CD4-positive, alpha-beta T cell treated with Interleukin-17A for 4 hours (primary cell): ENCODE results near the gene SS18L1.

ENCODE experiments used
- DNase-seq: peaks from one replicate; pipeline ENCODE4 v3.0.0-alpha.2; 2020; ENCODE audit warnings: mixed read lengths

SS18L1 gene

DNA sequence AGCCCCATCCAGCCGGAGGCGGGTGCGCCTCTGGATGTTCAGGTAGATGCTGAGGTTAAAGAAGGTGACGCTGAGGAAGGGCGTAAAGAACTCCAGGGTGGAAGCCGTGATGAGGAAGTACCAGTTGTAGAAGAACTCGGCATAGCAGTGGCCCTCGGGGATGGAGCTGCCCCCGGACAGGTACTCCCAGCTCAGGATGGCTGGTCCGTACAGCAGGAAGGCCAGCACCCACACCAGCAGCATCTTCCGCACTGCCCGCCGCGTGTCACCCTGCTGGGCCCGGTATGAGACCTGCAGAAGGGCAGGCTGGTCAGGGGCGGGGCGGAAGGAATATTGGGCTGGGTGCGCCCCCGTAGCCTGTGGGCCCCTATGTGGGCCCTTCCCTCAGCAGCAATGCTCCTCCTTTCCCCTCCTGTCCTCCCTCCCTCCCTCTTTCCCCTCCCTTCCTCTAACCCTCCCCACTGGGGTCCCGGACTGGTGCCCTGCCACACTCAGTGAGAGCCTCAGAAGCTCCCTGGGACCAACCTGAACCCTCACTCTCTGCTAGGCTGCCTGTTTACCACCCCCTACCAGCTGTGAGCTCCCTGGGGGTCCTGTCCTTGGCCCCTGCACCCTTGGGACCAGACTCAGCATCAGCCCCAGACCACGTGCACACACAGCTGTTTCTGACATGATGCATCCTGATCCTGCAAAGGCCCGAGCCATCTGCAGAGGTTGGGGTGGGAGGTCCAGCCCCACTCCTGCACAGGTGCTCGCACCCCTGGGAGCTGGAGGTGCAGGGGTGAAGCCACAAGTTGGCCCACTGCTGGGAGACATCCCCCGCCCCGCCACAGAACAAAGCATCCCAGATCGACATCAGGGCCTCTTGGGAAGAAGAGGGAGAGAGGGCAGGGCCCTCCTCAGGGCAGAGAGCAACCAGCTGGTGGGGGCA is 73.3 kb downstream of the SS18L1 start:
- DNase-seq = no peak

DNA sequence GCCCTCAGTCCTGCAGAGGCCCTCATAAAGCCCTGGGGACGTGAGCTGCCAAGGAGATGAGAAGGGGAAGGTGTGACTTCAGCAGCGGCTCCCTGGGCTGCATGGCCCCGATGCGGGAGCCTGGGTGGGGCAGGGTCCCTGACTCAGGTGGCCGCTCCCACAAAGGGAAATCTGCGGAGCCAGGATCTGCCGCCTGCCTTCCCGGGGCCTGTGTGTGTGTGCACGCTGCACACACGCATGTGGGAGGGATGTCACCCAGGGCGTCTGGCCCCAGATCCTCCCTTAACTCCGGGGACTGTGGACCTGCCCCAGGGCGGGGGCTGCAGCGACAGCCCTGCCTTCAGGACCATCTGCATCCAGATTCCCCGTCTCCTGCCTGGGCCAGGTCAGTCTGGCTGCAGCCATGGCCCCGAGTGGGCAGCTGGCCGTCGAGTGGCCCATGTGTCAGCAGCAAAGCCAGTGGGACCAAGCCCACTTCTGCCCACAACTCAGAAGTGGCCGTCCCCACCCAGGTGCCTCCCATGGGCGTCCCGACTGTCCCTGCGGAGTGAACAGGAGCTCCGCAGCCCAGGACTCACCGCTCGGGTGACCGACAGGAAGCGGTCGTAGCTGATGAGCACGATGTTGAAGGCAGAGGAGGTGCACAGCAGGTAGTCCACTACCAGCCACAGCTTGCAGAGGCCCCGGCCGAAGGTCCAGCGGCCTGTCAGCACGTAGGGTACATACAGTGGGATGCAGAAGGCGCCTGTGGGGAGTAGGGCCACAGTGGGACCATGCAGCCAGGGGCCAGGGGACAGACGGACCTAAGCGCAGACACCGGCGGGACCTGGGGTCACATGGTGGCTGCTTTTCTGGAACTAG is 74.6 kb downstream of the SS18L1 start:
- no peak for DNase-seq

GRCh38 chr20:62219101-62219991 is 75.8 kb downstream of the SS18L1 start:
- DNase-seq = no peak

DNA sequence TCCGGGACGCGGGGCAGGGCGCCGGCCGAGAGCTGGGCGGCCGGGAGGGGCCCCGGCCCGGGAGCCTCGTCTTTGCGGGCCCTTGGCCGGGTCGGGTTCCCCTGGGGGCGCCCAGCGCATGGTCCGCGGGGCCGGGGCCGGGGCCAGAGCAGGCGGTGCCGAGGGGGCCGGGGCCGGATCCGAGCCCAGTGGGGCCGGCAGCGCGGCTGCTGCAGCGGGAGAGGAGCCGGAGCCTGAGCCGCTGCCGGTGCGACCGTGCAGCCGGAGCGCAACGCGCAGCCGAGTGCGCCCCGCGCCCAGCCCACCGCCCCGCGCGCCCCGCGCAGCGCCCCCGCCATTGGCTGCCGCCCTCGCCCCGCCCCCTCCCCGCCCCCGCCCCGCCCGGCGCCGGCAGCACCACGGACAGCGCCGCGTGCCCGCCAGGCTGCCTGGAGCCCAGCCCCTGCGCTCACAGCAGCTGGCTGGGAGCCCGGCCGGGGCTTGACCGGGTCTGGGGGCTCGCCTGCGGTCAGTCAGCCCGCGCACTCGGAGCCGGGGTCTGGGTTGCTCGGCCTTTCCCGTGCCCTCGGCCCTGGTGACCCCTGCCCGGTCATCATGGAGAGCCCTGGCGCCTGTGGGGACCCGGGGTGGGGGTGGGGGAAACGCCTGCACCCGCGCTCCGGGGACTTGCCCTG is 76.6 kb downstream of the SS18L1 start, which contains the start of gene HRH3:
HRH3 (minus strand) TSS at position 287 of the 674 bp plus-strand sequence. CDS start 308 bp downstream, outside the sequence.
- peak; percentile 67 for DNase-seq

DNA sequence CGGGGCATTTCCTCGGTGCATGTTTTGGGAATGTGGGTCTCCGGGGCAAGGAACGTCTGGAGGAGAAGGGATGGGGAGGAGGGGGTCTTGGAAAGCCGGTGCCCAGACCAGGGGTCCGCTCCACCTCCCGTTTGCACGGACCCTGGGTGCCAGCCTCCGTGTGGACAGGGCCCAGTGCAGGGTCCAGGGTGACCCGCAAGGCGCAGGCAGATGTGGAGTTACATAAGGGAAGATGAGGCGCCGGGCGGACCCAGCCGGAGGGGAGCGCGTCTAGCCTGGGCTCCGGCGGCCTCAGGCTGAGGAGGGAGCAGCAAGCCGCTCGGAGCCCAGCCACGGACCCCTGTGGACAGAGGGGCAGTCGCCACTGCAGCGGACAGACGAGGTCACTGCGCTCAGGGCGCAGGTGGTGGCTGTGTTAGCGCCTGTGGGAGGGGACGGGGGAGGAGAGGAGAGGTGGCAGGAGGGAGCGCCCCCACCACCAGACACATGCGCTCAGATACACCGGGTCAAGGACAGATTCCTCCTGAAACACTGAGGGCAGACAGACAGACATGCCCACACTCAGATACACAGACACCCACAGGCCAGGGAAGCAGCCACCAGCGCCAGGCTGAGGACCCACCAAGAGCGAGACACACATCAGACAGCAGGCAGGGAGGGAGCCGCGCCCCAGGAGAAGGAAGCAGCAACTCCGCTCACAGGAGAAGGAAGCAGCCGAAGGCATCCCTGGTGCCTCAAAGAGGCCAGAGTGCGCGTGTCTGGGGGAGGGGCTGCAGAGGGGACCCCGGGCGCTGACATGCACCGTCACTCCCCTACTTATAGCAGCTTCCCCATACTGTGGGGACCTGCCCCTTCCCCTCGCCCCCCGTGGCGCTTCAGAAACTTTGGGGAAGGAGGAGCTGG is 77.3 kb downstream of the SS18L1 start:
- no peak for DNase-seq

- no peak for DNase-seq
These were observed 78.8 kb downstream of the SS18L1 start for GRCh38 chr20:62222266-62222850.

DNA sequence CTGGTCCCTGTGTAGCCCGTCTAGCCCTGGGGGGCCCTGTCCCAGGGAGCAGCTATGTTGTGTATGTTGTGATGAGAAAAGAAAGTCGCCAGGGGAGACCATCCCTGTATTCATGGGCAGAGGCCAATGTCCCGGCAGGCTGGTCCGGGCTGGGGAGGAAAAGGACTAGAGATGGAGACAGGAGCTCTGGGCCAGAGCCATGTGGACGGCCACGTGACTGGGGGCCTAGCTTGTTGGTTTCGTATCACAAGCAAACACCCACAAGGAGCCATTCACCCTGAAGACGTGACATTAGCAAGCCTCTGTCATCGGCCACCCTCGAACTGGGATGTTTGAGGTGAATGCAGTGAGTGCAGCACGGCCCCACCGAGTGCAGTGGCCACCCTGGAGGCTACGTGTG is 79.4 kb downstream of the SS18L1 start:
- no peak for DNase-seq

GRCh38 chr20:62223571-62223970 is 80.0 kb downstream of the SS18L1 start:
- DNase-seq = no peak

DNA sequence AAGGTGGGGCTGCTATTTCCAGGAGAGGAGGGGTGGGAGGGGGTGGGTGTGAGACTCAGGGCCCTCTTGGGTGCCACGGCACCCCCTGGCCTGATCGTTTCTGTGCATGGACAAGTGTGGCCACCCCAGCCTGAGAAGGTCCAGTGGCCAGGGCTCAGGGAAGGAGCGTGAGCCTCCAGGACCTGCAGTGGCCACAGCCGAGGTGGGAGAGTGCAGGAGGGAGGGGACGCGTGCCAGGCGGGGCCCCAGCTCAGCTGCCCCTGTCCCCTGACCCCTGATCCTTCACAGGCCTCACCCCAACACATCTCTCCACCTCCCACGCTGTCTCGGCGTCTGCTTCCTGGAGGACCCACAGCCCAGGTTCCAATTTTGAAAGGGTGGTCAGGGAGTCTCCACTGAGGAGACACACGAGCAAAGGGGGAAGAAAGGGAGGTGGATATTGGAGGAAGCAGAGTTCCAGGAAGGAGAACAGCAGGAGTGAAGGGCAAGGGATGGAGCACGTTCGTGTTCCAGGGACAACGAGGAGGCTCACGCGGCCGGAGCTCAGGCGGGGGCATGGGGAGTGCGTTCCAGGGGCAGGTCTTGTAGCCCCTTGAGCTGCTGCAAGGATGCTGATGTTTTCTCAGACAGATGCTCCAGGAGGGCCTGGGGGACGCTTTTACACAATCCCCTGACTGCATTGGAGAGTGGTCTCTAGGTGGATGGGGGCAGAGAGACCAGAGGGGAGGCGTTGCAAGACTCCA is 80.7 kb downstream of the SS18L1 start:
- DNase-seq = no peak

- no peak for DNase-seq
These were observed 81.5 kb downstream of the SS18L1 start for GRCh38 chr20:62225026-62225425.

- DNase-seq = no peak
These were observed 82.5 kb downstream of the SS18L1 start for GRCh38 chr20:62225820-62226635.

DNA sequence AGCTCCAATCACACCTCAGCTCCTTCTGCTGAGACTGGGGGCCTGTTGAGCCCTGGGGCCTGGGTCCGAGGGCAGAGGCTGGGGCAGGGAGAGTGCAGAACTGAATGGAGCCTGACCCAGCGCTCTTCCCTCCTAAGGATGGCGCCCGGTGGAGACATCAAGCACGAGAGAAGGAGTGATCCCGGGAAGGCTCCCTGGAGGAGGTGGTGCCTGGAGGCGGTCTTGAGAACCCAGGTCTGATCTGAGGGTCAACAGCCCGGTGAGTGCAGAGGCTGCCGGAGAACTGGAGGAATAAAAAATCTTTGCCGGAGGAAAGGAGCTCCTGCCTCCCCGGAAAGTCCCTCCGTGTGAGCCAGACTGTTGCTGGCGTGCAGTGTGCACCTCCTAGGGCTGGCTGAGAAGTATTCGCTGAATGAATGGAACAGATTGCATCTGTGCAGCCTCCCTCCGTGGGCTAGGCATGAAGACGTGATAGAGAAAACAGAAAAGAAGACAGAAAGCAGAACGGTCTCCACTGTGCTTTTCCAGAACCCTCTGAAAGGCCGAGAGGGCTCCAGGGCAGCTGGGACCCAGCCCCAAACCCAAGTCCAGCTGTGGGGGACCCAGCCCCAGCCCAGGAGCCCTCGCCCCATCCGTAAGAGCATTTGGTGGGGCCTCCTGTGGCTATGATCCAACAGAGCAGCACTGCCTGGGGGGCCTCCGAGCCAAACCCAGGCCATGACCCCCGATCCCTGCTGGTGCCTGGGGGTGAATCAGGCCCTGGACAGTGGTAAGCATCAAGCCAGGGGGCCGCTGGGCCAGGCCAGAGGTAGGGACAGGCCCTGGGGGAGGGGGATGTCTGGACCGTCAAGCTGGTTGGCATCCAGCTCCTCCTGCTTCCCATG is 83.4 kb downstream of the SS18L1 start:
- DNase-seq = no peak

- DNase-seq = no peak
These were observed 84.0 kb downstream of the SS18L1 start for GRCh38 chr20:62227591-62227976.

DNA sequence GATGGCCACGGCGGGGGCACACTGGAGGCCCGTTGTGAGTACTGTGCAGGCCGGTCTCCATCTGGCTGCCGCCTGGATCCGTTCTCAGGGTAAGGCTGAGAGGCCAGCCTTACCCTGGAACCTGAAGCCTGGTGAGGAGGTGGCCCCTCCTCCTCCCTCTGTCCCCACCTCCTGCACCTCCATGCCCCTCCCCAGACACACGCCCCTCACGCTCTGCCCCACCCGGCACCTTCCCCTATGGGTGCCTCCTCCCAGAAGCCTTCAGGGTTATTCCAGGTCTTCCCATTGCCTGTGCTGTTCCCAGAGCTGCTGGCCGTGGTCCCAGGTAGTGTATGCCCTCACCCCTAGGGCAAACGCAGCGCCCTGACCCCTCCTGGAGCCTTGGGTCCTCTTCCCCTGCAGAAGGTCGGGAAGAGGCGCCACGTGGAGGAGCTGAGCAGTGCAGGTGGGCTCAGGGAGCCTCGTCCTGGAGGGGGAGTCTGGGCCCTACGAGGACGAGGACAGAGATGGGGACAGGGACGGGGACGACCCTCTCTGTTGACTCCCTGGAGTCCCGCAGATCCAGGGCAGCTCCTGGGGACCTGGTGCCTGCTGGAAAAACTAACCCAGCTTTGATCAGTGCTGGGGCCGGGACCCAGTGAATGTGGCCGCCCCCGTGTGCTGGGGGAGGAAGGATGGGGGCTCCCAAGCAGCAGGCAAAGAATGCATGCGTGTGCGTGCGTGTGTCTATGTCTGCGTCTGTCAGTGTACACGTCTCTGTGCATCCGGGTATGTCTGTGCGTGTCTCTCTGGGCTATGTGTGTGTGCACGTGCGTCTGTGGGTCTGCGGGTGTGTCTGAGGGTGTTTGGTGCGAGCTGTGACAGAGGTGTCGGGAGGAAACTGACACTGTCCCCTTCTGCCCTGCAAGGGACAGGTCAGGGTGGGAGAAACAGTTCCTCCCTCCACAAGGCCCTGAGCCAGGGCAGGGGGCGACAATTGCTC is 84.7 kb downstream of the SS18L1 start:
- DNase-seq = no peak

DNA sequence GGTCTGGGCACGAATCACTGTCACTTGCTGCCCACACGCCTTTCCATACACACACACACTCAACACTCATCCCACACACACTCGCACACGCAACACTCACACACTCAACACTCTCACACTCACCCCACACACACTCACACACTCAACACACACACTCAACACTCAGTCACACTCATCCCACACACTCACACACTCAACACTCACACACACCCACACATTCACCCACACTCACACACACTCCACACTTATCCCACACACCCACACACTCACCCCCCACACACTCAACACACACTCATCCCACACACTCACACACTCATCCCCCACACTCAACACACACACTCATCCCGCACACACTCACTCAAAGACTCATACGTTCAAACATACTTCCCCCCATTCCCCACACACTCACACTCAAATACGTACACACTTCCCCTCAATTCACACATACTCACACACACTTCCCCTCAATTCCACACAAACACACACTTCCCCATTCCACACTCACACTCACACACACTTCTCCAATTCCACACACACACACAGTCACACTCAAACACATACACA is 85.5 kb downstream of the SS18L1 start:
- DNase-seq = no peak

- no peak for DNase-seq
These were observed 86.1 kb downstream of the SS18L1 start for GRCh38 chr20:62229667-62230066.
